H1 (cell line): ENCODE data around the gene DGKZ. TPM values are rescaled to one million over a fixed set of nuclear protein-coding genes. Genes with fewer than 3 reads are reported as not detected.

Source experiments
- CTCF ChIA-PET: fragments of 300-600 bp; sonication (Branson Sonifier 250); formaldehyde crosslinking; loops from one replicate; lab custom pipeline; 2021; ENCODE audit not compliant: partially characterized antibody; lab: Charles Lee
- POLR2A ChIA-PET: fragments of 300-600 bp; sonication (Branson Sonifier 250); formaldehyde crosslinking; loops from one replicate; lab custom pipeline; 2021; ENCODE audit warnings: inconsistent platforms; ENCODE audit not compliant: partially characterized antibody; lab: Charles Lee
- DNase-seq, 2 experiments: peaks; one replicate each; pipeline versions ENCODE4 v3.0.0 to v3.0.0-alpha.2; 2010 to 2022; ENCODE audit warnings: low spot score in 2 of 2, low read depth in 1 of 2, mixed read lengths in 1 of 2
- FAIRE-seq: peaks from 2 replicates; lab custom pipeline; 2011; peaks lifted over from hg19 to GRCh38; lab: Jason Lieb, UNC
- H2AFZ ChIP-seq: 2 replicates; pipeline ENCODE4 v1.8.1; 2012; ENCODE audit warnings: low read length, inconsistent platforms
- H2AK5ac ChIP-seq: 2 replicates; pipeline ENCODE4 v1.6.1; 2013; ENCODE audit warnings: low read depth, low read length
- H2BK120ac ChIP-seq: replicated peaks from 2 replicates; pipeline ENCODE3; 2013; ENCODE audit warnings: low read depth, low read length, inconsistent platforms
- H2BK12ac ChIP-seq: 2 replicates; pipeline ENCODE4 v1.6.1; 2013; ENCODE audit warnings: low read depth, low read length
- H2BK15ac ChIP-seq: 2 replicates; pipeline ENCODE4 v1.6.1; 2013; ENCODE audit warnings: low read length
- H2BK20ac ChIP-seq: 2 replicates; pipeline ENCODE4 v1.6.1; 2013; ENCODE audit warnings: low read length
- H2BK5ac ChIP-seq: 2 replicates; pipeline ENCODE4 v1.6.1; 2013; ENCODE audit warnings: low read depth, low read length
- H3K14ac ChIP-seq: 2 replicates; pipeline ENCODE4 v1.6.1; 2013; ENCODE audit warnings: inconsistent platforms; ENCODE audit not compliant: insufficient read length
- H3K18ac ChIP-seq: 2 replicates; pipeline ENCODE4 v1.6.1; 2013; ENCODE audit warnings: low read length; ENCODE audit errors: extremely low read depth
- H3K23ac ChIP-seq: 2 replicates; pipeline ENCODE4 v1.6.1; 2013; ENCODE audit warnings: inconsistent platforms; ENCODE audit not compliant: insufficient read length
- H3K23me2 ChIP-seq: 2 replicates; pipeline ENCODE4 v1.6.1; 2013; ENCODE audit warnings: low read depth, low read length
- H3K27ac ChIP-seq: 2 replicates; pipeline ENCODE4 v1.6.1; 2011; ENCODE audit warnings: low read depth, low read length, inconsistent platforms
- H3K27me3 ChIP-seq, 4 experiments: replicated peaks in 1 of 4; 1 replicate in 1 of 4; 2 replicates in 3 of 4; pipeline versions ENCODE4 v1.6.1 to v1.8.1; 2011 to 2013; ENCODE audit warnings: low read length in 3 of 4, mild to moderate bottlenecking in 3 of 4, inconsistent platforms in 2 of 4, mixed read lengths in 2 of 4, moderate library complexity in 1 of 4; ENCODE audit not compliant: control insufficient read depth in 3 of 4, insufficient read depth in 3 of 4; ENCODE audit errors: extremely low read depth in 1 of 4
- H3K36me3 ChIP-seq, 4 experiments: 2 replicates each; pipeline versions ENCODE4 v1.6.1 to v1.8.1; 2011 to 2013; ENCODE audit warnings: mild to moderate bottlenecking in 4 of 4, low read length in 3 of 4, moderate library complexity in 2 of 4, control low read depth in 1 of 4, inconsistent platforms in 1 of 4; ENCODE audit not compliant: insufficient read depth in 4 of 4, control insufficient read depth in 2 of 4
- H3K4ac ChIP-seq: replicated peaks from 2 replicates; pipeline ENCODE3; 2013; ENCODE audit warnings: low read length, low read depth, mixed read lengths, inconsistent platforms; ENCODE audit not compliant: insufficient read length
- H3K4me1 ChIP-seq, 4 experiments: replicated peaks in 1 of 4; 1 replicate in 1 of 4; 2 replicates in 3 of 4; pipeline versions ENCODE4 v1.6.1 to v1.8.1; 2011 to 2013; ENCODE audit warnings: low read length in 3 of 4, inconsistent platforms in 2 of 4, mixed read lengths in 1 of 4; ENCODE audit not compliant: insufficient read depth in 4 of 4, control insufficient read depth in 3 of 4
- H3K4me2 ChIP-seq, 2 experiments: 2 replicates each; pipeline versions ENCODE4 v1.6.1 to v1.8.1; 2011 to 2013; ENCODE audit warnings: low read depth in 2 of 2, low read length in 2 of 2, control low read depth in 1 of 2, inconsistent platforms in 1 of 2, mild to moderate bottlenecking in 1 of 2; ENCODE audit not compliant: insufficient read depth in 1 of 2
- H3K4me3 ChIP-seq, 4 experiments: fragments of 200-600, 300-600 bp in 1 of 4; sonication (generic), shearing (Covaris generic), sonication (Bioruptor Twin) in 1 of 4; 2 replicates each; pipeline versions ENCODE4 v1.5.1 to v1.8.1; 2011 to 2016; ENCODE audit warnings: low read length in 4 of 4, low read depth in 3 of 4, control low read depth in 2 of 4, inconsistent platforms in 2 of 4, mild to moderate bottlenecking in 2 of 4, mixed read lengths in 1 of 4, moderate library complexity in 1 of 4; ENCODE audit not compliant: insufficient read depth in 2 of 4; ENCODE audit errors: extremely low read depth in 1 of 4
- H3K56ac ChIP-seq: replicated peaks from 2 replicates; pipeline ENCODE3; 2013; ENCODE audit warnings: low read depth, mild to moderate bottlenecking, mixed read lengths, low read length, inconsistent platforms; ENCODE audit not compliant: insufficient read length
- H3K79me1 ChIP-seq: 2 replicates; pipeline ENCODE4 v1.6.1; 2013; ENCODE audit warnings: low read depth, low read length, control low read depth
- H3K79me2 ChIP-seq, 2 experiments: 2 replicates each; pipeline versions ENCODE4 v1.6.1 to v1.8.1; 2012 to 2013; ENCODE audit warnings: low read length in 2 of 2, mild to moderate bottlenecking in 2 of 2, inconsistent platforms in 1 of 2; ENCODE audit not compliant: insufficient read depth in 2 of 2, control insufficient read depth in 1 of 2
- H3K9ac ChIP-seq, 4 experiments: replicated peaks in 1 of 4; 1 replicate in 1 of 4; 2 replicates in 3 of 4; pipeline versions ENCODE4 v1.6.1 to v1.8.1; 2011 to 2013; ENCODE audit warnings: low read depth in 3 of 4, low read length in 3 of 4, control low read depth in 2 of 4, mild to moderate bottlenecking in 2 of 4, moderate library complexity in 2 of 4, inconsistent platforms in 1 of 4; ENCODE audit errors: extremely low read depth in 1 of 4
- H3K9me3 ChIP-seq, 2 experiments: 2 replicates each; pipeline versions ENCODE4 v1.6.1 to v1.8.1; 2012 to 2013; ENCODE audit warnings: mild to moderate bottlenecking in 2 of 2, moderate library complexity in 2 of 2, control low read depth in 1 of 2, inconsistent platforms in 1 of 2, low read depth in 1 of 2, low read length in 1 of 2, mixed read lengths in 1 of 2; ENCODE audit not compliant: insufficient read depth in 2 of 2
- H4K20me1 ChIP-seq, 2 experiments: replicated peaks in 1 of 2; 2 replicates each; pipeline versions ENCODE3 to v1.8.1; 2011 to 2013; ENCODE audit warnings: inconsistent platforms in 2 of 2, low read length in 2 of 2, mild to moderate bottlenecking in 1 of 2; ENCODE audit not compliant: insufficient read depth in 2 of 2, control insufficient read depth in 1 of 2
- H4K5ac ChIP-seq: 2 replicates; pipeline ENCODE4 v1.6.1; 2013; ENCODE audit warnings: low read length, low read depth, mixed read lengths, inconsistent platforms; ENCODE audit not compliant: insufficient read length
- H4K8ac ChIP-seq: 2 replicates; pipeline ENCODE4 v1.8.0; 2013; ENCODE audit warnings: mild to moderate bottlenecking, moderate library complexity, low read length, inconsistent platforms; ENCODE audit not compliant: insufficient read depth; ENCODE audit errors: extremely low read depth
- H4K91ac ChIP-seq: replicated peaks from 2 replicates; pipeline ENCODE3; 2013; ENCODE audit warnings: low read length, mixed read lengths, inconsistent platforms; ENCODE audit not compliant: insufficient read length
- BACH1 ChIP-seq: IDR thresholded peaks from 2 replicates; pipeline ENCODE4 v1.6.1; 2012; ENCODE audit warnings: low read length, improper control_type of control experiment
- CEBPB ChIP-seq: IDR thresholded peaks from 2 replicates; pipeline ENCODE4 v1.6.1; 2012; ENCODE audit warnings: low read depth, low read length
- RNF2 ChIP-seq: fragments of 200-900, 300-1000 bp; sonication (generic); IDR thresholded peaks from 2 replicates; pipeline ENCODE4 v1.7.1; 2016; ENCODE audit warnings: borderline replicate concordance, low read depth, mild to moderate bottlenecking, antibody characterized with exemption, low read length; ENCODE audit not compliant: poor library complexity, severe bottlenecking; ENCODE audit errors: missing control alignments
- WGBS, 2 experiments: shearing (Covaris generic) in 1 of 2; methylation state at CpG; one replicate each; pipeline versions ENCODE4 v1.1.6 to v1.1.7; 2013 to 2015; ENCODE audit warnings: low lambda C conversion rate in 2 of 2, mixed read lengths in 2 of 2, inconsistent platforms in 1 of 2, low coverage in 1 of 2, missing lambda C conversion rate in 1 of 2; ENCODE audit not compliant: insufficient replicate concordance in 2 of 2, insufficient coverage in 1 of 2, insufficient read length in 1 of 2; ENCODE audit errors: extremely low coverage in 1 of 2, missing lambda C conversion rate in 1 of 2; 5-methylcytosine and 5-hydroxymethylcytosine counted together
- polyA plus RNA-seq, 7 experiments: library from polyadenylated mRNA; depleted of rRNA in 3 of 7; stranded (reverse) in 5 of 7; unstranded in 2 of 7; fragments of >200 nt in 5 of 7; fragments of 200-250 nt in 2 of 7; gene quantifications; 1 replicate in 5 of 7; 2 replicates in 1 of 7; 4 replicates in 1 of 7; pipeline versions ENCODE4 v1.2.1 to v1.2.3, GENCODE V29; 2011 to 2013; ENCODE audit warnings: missing spikeins in 2 of 7, mixed read lengths in 2 of 7
- total RNA-seq: library from RNA; stranded (reverse); fragmentation: NEBNext Ultra II Directional; extraction: Animal tissue kit (Norgen Biotek cat#: 25700); gene quantifications from 2 replicates; pipeline ENCODE4 v1.2.1, GENCODE V29; 2021

DGKZ gene
- total and polyA plus RNA-seq, 2 of the 8 experiments (the other 6 are each of a cell fraction or from before 2014, with no cell fraction given): 84.4 to 184 TPM

- H3K79me2 ChIP-seq: peaks cover 0 to 77% of the 10 kb centered on the region in 2 experiments; a peak in 3 of 4 replicates
- no peak overlapping the region for H4K5ac ChIP-seq
- TF ChIP-seq CEBPB (peak; percentile 90), RNF2 (no peak), BACH1 (peak; percentile 18; the same call in 1 of the 2 replicates)
- TF ChIP-seq, all 59 proteins: peak for 2
- 83% methylated on average over 7 of the region's 7 CpGs; no CpG with 5 or more reads in 1 of the 2 experiments for WGBS, 2 experiments
- H3K23ac ChIP-seq: no peak overlapping the region
- no peaks in the 10 kb centered on the region for H3K23me2 ChIP-seq
- ChIA-PET POLR2A (interaction anchor here (0.8 to 1.9 kb wide), 5 partner anchors 9 to 43 kb away, joined by 3 to 5 read pairs (median 4); partner anchors contain the start of gene MDK), CTCF (interaction anchor here (0.8 to 44.5 kb wide), 7 partner anchors 3 to 169 kb away, joined by 3 to 1004 read pairs (median 5); partner anchors contain the start of genes CHRM4, DGKZ and MDK)
- no peak overlapping the region for H3K56ac ChIP-seq
- no peak overlapping the region for H3K4ac ChIP-seq
- no peaks in the 10 kb centered on the region for H3K9me3 ChIP-seq
- H3K9ac ChIP-seq: no peak overlapping the region
- H4K20me1 ChIP-seq: peaks cover 7 to 28% of the 10 kb centered on the region in 2 experiments
- no peaks in the 10 kb centered on the region for H3K27me3 ChIP-seq
- no peak overlapping the region for H4K8ac ChIP-seq
- H3K4me2 ChIP-seq: no peak overlapping the region
- no peak overlapping the region for H2AK5ac ChIP-seq
- H2BK15ac ChIP-seq: no peak overlapping the region
- peaks cover 22% of the 10 kb centered on the region for H3K79me1 ChIP-seq
- no peak overlapping the region for H3K14ac ChIP-seq
- H3K18ac ChIP-seq: no peak overlapping the region
- no peak for FAIRE-seq
- H3K27ac ChIP-seq: no peak overlapping the region
- H3K36me3 ChIP-seq: no peaks in the 10 kb centered on the region
- DNase-seq: no peak
- H2BK12ac ChIP-seq: no peak overlapping the region
- H3K4me3 ChIP-seq: no peak overlapping the region
- peaks cover 0 to 28% (median 17%) of the 10 kb centered on the region in 4 experiments; a peak in 6 of 7 replicates for H3K4me1 ChIP-seq
- H2BK120ac ChIP-seq: no peak overlapping the region
- H4K91ac ChIP-seq: no peak overlapping the region
- H2AFZ ChIP-seq: no peak overlapping the region
- no peak overlapping the region for H2BK20ac ChIP-seq
- H2BK5ac ChIP-seq: no peak overlapping the region
These were observed 9.7 kb downstream of the DGKZ start for GRCh38 chr11:46356924-46357482.
